HG03571 (cell line): Measurements from ENCODE around the gene ULK4.

Experiments
- ATAC-seq: cut with Tn5 transposase; IDR thresholded peaks from one replicate; pipeline ENCODE4 v1.9.1; 2021; ENCODE audit not compliant: unreplicated experiment

The ULK4 gene

GRCh38 chr3:41370307-41370706 is 591.6 kb downstream of the ULK4 start:
- ATAC-seq, result no peak

GRCh38 chr3:41369838-41370237 is 592.1 kb downstream of the ULK4 start:
- ATAC-seq, result no peak

DNA sequence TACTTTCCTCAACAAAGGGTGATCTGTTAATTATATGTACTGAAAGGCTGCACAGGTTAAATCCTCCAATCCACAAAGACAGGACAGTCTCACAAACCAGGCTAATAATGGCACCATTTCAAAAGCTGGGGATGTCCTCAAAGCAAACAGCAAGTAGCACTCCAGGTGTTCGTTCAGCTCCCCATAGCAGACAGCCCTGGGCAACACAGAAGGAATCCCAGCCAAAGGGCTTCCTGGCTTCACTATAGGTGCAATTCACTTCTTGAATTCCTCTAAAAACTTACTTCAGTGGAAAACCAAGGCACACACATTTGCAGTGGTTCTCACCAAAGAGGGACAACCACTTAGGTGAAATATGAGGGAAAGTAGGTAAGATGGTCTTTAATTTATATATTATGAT is 595.9 kb downstream of the ULK4 start:
- no peak for ATAC-seq

GRCh38 chr3:41364736-41365135 is 597.2 kb downstream of the ULK4 start:
- no peak for ATAC-seq

GRCh38 chr3:41363830-41364523 is 597.9 kb downstream of the ULK4 start:
- ATAC-seq, result no peak

DNA sequence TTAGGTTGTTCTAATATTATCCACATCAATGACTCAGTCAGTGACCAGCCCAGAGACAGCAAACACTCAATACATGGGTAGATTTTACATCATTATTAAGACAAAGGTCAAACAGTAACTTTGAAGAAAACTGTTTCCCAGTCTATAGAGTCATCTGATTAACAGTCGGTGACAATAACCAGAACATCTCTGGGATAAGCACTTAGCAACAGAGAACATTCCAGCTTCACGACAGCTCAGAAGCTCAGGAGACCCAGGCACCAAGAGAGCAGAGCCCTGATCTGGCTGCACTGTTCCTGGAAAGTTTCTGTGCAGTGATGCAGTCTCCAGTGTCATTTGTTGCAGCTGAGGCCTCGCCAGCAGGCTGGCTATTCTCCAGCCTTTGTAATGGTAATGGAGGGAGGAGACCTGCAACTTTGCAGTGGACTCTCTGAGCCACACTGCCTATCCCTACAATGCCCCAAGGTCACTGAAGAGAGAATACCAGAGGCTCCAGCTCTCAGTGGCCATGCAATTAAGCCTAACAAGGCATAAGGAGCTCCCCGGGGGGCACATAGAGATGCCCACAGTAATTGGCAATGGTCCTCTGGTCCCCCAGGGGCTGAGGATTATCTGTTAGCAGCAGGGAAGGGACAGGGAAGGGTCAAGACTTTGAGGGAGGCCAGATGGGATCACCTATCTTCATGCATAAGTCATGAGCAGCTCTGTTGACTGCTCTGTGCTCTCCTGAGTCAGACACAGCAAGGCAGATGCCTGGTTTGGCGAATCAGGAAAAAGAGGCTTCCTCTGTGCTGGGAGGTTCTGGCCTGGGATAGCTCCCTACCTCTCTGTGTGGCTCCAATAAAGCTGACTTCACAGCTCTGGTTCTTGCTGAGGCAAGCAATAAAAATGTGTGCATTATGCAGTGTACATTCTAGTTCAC is 599.0 kb downstream of the ULK4 start:
- ATAC-seq, result no peak

DNA sequence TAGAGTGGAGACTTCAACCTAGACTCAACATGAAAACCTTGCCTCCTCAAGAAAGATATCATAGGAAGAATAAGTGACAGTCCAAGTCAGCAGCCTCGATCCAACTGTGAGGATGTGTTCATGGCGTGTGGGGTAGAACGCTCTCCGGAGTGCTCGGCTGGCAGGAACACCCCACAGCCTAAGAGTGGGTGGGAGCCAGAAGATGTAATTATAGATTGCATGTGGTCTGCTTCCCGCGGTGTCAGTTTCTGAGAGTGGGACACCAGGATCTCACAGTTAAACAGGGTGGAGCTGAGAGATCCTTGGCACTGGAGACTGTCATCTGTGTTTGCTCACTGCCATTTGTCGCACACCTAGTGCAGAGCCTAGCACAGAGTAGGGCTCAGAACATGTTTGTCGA is 604.6 kb downstream of the ULK4 start:
- no peak for ATAC-seq

- no peak for ATAC-seq
These were observed 605.1 kb downstream of the ULK4 start for GRCh38 chr3:41356775-41357174.

DNA sequence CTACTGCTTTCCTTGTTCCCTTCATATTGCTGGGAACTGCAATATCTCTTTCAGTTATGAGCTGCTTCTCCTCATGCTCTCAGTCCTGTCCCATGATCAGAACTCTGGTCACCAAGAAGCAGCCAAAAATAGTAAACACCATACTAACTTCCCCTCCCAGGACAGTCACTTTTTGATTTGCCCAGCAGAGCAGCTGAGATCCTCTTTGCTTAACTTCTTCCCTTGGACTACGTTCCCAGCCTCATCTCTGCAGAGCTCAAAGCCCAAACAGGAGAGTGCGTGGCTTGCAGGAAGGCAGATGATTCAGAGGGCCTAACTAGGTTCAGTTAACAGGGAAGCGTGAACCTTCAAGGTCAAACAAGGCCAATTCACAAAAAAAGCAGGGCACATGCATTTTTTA is 609.4 kb downstream of the ULK4 start:
- no peak for ATAC-seq

DNA sequence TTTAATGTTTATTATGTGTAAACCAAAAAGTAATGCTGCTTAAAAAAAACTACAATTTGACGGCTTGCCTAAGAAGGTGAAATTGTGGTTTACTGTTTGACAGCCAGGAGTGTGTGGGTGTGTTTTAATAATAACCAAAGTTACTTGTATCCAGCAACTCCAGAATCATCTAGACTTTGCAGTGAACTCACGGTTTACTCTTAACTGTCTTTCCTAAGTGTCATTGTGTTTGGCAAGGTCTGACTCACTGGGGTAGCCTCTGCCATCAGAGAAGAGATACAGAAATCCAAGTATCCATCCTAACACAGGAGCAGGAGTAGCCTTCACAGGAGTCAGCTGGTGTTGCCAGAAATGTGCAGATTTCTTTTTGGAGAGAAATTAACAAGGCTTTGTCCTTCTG is 611.5 kb downstream of the ULK4 start:
- ATAC-seq, result no peak

DNA sequence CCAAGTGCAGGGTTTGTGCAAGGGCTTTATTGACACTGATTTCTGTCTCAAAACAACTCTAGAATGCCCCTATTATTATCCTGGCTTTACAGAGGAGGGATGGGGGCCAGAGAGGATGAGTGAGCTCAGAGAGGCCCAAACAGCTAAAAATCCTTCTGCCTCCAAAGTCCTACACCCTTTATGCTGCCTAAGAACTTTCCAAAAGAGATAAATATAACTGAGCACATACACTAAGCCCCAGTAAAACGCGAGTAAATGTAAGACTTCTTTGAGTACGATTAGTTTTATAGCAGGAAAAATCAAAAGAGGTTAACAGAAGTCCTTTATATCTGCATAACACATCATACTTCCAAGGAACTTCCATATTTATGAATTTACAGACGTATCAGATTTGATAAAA is 613.5 kb downstream of the ULK4 start:
- ATAC-seq, result no peak

DNA sequence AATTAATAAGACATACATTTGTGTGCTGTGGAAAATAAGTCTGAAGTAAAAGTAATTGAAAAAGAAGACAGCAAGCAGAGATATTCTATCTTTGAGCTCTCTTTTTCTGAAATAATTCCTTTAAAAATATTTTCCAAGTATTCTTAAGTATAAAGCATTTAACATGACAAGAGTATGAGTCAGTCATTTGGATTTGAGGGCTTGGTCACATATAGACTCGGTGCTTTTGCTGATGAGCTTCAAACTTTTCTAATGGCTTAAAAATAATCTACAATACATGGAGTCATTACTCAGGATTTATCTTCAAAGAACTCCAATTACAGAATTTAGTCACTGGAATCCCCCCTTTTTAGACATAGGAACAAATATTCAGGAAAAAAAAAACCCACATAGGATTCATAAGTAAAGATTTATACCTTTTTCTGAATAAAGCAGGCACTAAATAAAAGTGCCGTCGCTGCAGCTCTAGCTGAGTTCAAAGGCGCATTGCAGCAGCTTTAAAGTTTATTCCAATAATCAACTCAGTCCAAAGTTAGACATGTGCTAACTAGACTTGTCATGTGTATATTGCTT is 615.1 kb downstream of the ULK4 start:
- no peak for ATAC-seq

DNA sequence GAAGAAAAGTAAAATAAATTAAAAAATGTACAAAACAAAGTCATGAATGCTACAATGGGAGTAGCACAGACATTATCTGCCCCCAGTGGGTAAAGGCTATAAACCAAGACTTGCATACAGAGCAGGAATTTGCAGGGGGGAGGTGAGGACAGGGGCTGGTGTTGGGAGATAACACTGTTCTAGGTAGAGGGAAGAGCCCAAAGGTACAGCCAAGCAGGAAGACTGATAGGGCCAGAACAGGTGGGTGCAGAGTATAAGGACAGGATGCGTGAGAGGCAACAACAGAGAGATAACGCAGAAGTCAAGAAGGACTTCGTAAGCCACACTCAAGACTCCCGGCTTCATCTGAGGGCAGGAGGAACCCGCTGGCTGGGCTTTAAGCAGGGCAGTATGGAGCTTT is 616.1 kb downstream of the ULK4 start:
- ATAC-seq, result no peak

DNA sequence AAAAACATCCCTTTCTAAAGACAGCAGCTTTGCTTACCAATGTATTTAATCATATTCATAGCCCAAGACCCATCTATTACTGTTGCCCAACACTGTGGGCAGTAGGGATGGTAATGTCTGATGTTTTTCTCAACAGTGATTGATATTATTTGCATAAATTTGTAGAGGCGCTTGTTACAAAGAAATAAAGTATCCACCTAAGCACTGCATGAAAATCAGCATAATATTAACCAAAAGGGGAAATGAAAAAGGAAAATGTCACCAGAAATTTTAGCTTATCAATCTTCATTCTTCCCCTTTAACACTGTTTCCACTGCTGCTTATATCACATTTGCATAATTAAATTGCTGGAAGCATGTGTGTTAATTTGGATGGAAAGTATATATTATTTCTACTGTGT is 622.1 kb downstream of the ULK4 start:
- no peak for ATAC-seq

DNA sequence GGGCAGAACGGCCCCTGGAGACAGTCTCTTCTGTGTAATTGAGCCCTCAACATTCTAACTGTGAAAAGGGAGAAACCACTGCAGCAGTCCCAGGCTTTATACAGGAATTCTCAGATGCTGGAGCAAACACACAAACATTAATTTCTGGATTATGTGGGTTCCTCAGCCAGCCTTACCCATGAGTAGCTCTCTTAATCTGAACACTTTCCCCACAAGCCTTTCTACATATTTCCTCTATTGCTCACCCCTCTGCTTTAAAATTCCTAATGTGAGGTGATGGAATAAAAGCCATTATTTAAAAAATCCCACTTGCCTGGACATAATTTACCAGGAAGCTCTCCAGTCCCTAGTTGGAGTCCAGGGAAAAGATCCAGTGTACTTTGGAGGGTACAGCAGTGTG is 623.6 kb downstream of the ULK4 start:
- no peak for ATAC-seq

- no peak for ATAC-seq
These were observed 627.5 kb downstream of the ULK4 start for GRCh38 chr3:41334426-41334825.

GRCh38 chr3:41331041-41331440 is 630.9 kb downstream of the ULK4 start:
- ATAC-seq, result no peak

GRCh38 chr3:41330465-41330864 is 631.4 kb downstream of the ULK4 start:
- ATAC-seq, result no peak

DNA sequence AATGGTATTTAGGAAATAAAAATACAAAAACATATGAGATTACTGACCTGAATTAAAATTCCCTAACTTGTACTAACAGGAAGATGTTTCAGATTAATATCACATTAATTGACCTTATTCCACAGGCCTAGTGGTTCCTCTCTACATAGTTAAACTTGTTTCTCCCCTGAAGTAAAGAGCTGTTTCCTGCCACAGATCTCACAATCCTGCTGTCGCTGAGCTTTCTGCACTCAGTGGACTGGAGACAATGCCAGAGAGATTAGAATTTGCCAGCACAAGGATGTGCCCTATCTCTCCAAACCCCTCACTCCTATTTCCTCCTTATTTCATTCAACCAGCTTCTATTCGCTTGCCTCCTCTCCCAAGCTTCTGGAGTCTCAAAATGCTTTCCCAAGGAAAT is 632.0 kb downstream of the ULK4 start:
- no peak for ATAC-seq

- no peak for ATAC-seq
These were observed 633.0 kb downstream of the ULK4 start for GRCh38 chr3:41328926-41329325.

- ATAC-seq, result no peak
These were observed 634.2 kb downstream of the ULK4 start for GRCh38 chr3:41327718-41328117.

DNA sequence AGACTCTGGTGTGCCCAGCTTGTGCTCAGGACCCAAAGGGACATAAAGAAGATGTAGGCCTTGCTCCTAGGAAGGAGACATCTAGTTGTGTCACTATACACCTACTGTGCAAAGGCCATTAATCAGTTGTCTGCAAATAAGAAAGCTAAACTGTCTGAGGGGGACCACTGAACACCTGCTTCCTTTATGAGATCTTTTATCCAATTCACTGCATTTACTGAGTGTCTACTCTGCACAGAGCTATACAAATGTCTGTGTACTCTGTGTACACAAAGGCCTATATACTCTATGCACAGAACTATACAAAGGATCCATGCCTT is 637.8 kb downstream of the ULK4 start:
- ATAC-seq, result no peak
